HL-60 (cell line): ENCODE results near the gene MED13L.
"Not testable (repeated sequence)": the region's sequence is repeated elsewhere in the genome, so short reads cannot be mapped to it uniquely, and the experiment has no call there.

ENCODE experiments used
- DNase-seq, 2 experiments: peaks; one replicate each; pipeline ENCODE4 v3.0.0-alpha.2; 2010 to 2020; ENCODE audit warnings: low read depth in 1 of 2, low spot score in 1 of 2
- H3K27ac ChIP-seq: fragments of 250-450 bp; sonication (Bioruptor Pico); replicated peaks from 2 replicates; pipeline ENCODE4 v1.5.1; 2020; ENCODE audit warnings: mild to moderate bottlenecking, moderate library complexity
- H3K27me3 ChIP-seq: fragments of 250-450 bp; sonication (Bioruptor Pico); 2 replicates; pipeline ENCODE4 v1.5.1; 2021; ENCODE audit warnings: mild to moderate bottlenecking, moderate library complexity; ENCODE audit not compliant: insufficient read depth, poor library complexity, severe bottlenecking
- H3K4me3 ChIP-seq: replicated peaks from 2 replicates; pipeline ENCODE4 v1.5.1; 2011; ENCODE audit warnings: mild to moderate bottlenecking, control low read depth, low read length; ENCODE audit not compliant: insufficient read depth
- CTCF ChIP-seq: IDR thresholded peaks from one replicate; pipeline ENCODE4 v1.5.1; 2011; ENCODE audit warnings: low read length, control low read depth, inconsistent platforms; ENCODE audit not compliant: insufficient read depth
- GABPA ChIP-seq: IDR thresholded peaks from 2 replicates; pipeline ENCODE4 v1.6.1; 2012; ENCODE audit warnings: low read depth
- POLR2AphosphoS5 ChIP-seq: IDR thresholded peaks from 2 replicates; pipeline ENCODE4 v1.6.1; 2012; ENCODE audit warnings: low read depth
- SPI1 ChIP-seq: IDR thresholded peaks from 2 replicates; pipeline ENCODE4 v1.6.1; 2012; ENCODE audit warnings: low read depth, mild to moderate bottlenecking, borderline replicate concordance
- TF ChIP-seq, protein P1 (sequence below): IDR thresholded peaks from 2 replicates; pipeline ENCODE4 v1.6.1; 2012; ENCODE audit warnings: low read depth; ENCODE audit not compliant: insufficient replicate concordance

Gene MED13L

GRCh38 chr12:116287842-116288301 lies 10.4 kb upstream of the MED13L start:
- Histone ChIP-seq H3K27ac (no peak overlapping the region), H3K4me3 (no peak overlapping the region), H3K27me3 (no peaks in the 10 kb centered on the region)
- no peak for TF ChIP-seq GABPA
- TF ChIP-seq SPI1 = no peak
- TF ChIP-seq, protein P1, sequence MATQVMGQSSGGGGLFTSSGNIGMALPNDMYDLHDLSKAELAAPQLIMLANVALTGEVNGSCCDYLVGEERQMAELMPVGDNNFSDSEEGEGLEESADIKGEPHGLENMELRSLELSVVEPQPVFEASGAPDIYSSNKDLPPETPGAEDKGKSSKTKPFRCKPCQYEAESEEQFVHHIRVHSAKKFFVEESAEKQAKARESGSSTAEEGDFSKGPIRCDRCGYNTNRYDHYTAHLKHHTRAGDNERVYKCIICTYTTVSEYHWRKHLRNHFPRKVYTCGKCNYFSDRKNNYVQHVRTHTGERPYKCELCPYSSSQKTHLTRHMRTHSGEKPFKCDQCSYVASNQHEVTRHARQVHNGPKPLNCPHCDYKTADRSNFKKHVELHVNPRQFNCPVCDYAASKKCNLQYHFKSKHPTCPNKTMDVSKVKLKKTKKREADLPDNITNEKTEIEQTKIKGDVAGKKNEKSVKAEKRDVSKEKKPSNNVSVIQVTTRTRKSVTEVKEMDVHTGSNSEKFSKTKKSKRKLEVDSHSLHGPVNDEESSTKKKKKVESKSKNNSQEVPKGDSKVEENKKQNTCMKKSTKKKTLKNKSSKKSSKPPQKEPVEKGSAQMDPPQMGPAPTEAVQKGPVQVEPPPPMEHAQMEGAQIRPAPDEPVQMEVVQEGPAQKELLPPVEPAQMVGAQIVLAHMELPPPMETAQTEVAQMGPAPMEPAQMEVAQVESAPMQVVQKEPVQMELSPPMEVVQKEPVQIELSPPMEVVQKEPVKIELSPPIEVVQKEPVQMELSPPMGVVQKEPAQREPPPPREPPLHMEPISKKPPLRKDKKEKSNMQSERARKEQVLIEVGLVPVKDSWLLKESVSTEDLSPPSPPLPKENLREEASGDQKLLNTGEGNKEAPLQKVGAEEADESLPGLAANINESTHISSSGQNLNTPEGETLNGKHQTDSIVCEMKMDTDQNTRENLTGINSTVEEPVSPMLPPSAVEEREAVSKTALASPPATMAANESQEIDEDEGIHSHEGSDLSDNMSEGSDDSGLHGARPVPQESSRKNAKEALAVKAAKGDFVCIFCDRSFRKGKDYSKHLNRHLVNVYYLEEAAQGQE = no peak
- TF ChIP-seq POLR2AphosphoS5 = no peak
- no peak for TF ChIP-seq CTCF
- DNase-seq = no peak

GRCh38 chr12:116284396-116284795 lies 6.9 kb upstream of the MED13L start:
- TF ChIP-seq, protein P1 = no peak
- TF ChIP-seq POLR2AphosphoS5 = peak; percentile 61; the same call in 1 of the 2 replicates
- no peak for TF ChIP-seq CTCF
- Histone ChIP-seq H3K27ac (peak overlapping the region; percentile 76), H3K27me3 (no peaks in the 10 kb centered on the region), H3K4me3 (peak overlapping the region; percentile 17)
- peak; percentile 83 to 91 for DNase-seq

- peak overlapping the region; percentile 17 for H3K4me3 ChIP-seq
- not testable (repeated sequence) for H3K27me3 ChIP-seq, DNase-seq
- TF ChIP-seq SPI1 = peak; percentile 22; the same call in 1 of the 2 replicates
- peak overlapping the region; percentile 76 for H3K27ac ChIP-seq
Observed at GRCh38 chr12:116283881-116284280, 6.4 kb upstream of the MED13L start.

DNA sequence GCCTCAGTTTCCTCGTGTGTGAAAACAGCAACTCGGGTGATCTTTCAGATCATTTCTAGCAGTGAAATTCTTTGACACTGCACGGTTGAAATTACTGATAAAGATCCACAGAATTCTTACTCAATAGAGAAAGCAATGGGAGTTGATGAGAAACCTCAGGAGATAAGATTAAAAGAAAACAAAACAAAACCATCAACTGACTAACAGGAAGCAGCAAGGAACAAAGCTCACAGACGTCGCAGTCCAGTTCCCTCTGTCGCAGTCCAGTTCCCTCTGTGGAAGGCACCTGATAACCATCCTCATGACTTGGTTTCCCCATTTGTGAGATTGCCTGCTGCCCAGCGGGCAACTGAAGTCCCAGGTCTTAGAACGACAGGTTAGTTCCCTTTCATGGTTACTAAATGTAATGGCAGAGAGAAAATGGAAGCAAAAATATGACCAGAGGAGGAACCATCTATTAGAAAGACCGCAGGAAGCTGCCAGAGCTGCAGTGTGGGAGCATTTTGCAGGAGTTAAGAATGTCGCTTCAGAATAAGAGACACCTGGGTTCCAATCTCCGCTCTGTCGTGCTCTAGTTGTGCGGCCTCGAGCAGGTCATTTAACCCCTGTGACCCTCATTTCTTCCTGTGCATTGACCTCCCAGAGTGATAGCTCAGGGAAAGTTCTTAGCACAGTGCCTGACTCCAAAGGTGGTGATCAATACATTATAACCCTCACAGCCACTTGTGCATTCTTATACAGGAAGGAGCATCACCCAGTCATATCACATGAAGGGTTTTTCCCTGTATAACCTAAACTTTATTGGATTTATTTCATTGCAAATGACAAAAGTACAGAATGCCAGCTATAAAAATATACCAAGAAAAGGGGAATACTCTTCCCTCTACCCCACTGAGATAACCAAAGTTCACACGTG lies 5.1 kb upstream of the MED13L start:
- peak; percentile 53 to 67 for DNase-seq
- H3K27ac ChIP-seq = peak overlapping the region; percentile 76
- peak overlapping the region; percentile 7; the same call in 1 of the 2 replicates for H3K4me3 ChIP-seq
- TF ChIP-seq, protein P1 = peak; percentile 33
- peak; percentile 35; the same call in 1 of the 2 replicates for TF ChIP-seq SPI1
- no peak for TF ChIP-seq GABPA
- TF ChIP-seq CTCF = no peak
- no peak for TF ChIP-seq POLR2AphosphoS5
- H3K27me3 ChIP-seq = no peaks in the 10 kb centered on the region
